H1 (cell line): ENCODE results near the gene TXN2. TPM values are rescaled to one million over a fixed set of nuclear protein-coding genes. Genes with fewer than 3 reads are reported as not detected.

Experiments used
- CTCF ChIA-PET: fragments of 300-600 bp; sonication (Branson Sonifier 250); formaldehyde crosslinking; loops from one replicate; lab custom pipeline; 2021; ENCODE audit not compliant: partially characterized antibody; lab: Charles Lee
- POLR2A ChIA-PET: fragments of 300-600 bp; sonication (Branson Sonifier 250); formaldehyde crosslinking; loops from one replicate; lab custom pipeline; 2021; ENCODE audit warnings: inconsistent platforms; ENCODE audit not compliant: partially characterized antibody; lab: Charles Lee
- DNase-seq, 2 experiments: peaks; one replicate each; pipeline versions ENCODE4 v3.0.0 to v3.0.0-alpha.2; 2010 to 2022; ENCODE audit warnings: low spot score in 2 of 2, low read depth in 1 of 2, mixed read lengths in 1 of 2
- FAIRE-seq: peaks from 2 replicates; lab custom pipeline; 2011; peaks lifted over from hg19 to GRCh38; lab: Jason Lieb, UNC
- H2AFZ ChIP-seq: 2 replicates; pipeline ENCODE4 v1.8.1; 2012; ENCODE audit warnings: low read length, inconsistent platforms
- H2AK5ac ChIP-seq: 2 replicates; pipeline ENCODE4 v1.6.1; 2013; ENCODE audit warnings: low read depth, low read length
- H2BK120ac ChIP-seq: replicated peaks from 2 replicates; pipeline ENCODE3; 2013; ENCODE audit warnings: low read depth, low read length, inconsistent platforms
- H2BK12ac ChIP-seq: 2 replicates; pipeline ENCODE4 v1.6.1; 2013; ENCODE audit warnings: low read depth, low read length
- H2BK15ac ChIP-seq: 2 replicates; pipeline ENCODE4 v1.6.1; 2013; ENCODE audit warnings: low read length
- H2BK20ac ChIP-seq: 2 replicates; pipeline ENCODE4 v1.6.1; 2013; ENCODE audit warnings: low read length
- H2BK5ac ChIP-seq: 2 replicates; pipeline ENCODE4 v1.6.1; 2013; ENCODE audit warnings: low read depth, low read length
- H3K14ac ChIP-seq: 2 replicates; pipeline ENCODE4 v1.6.1; 2013; ENCODE audit warnings: inconsistent platforms; ENCODE audit not compliant: insufficient read length
- H3K18ac ChIP-seq: 2 replicates; pipeline ENCODE4 v1.6.1; 2013; ENCODE audit warnings: low read length; ENCODE audit errors: extremely low read depth
- H3K23ac ChIP-seq: 2 replicates; pipeline ENCODE4 v1.6.1; 2013; ENCODE audit warnings: inconsistent platforms; ENCODE audit not compliant: insufficient read length
- H3K23me2 ChIP-seq: 2 replicates; pipeline ENCODE4 v1.6.1; 2013; ENCODE audit warnings: low read depth, low read length
- H3K27ac ChIP-seq: 2 replicates; pipeline ENCODE4 v1.6.1; 2011; ENCODE audit warnings: low read depth, low read length, inconsistent platforms
- H3K27me3 ChIP-seq, 4 experiments: replicated peaks in 1 of 4; 1 replicate in 1 of 4; 2 replicates in 3 of 4; pipeline versions ENCODE4 v1.6.1 to v1.8.1; 2011 to 2013; ENCODE audit warnings: low read length in 3 of 4, mild to moderate bottlenecking in 3 of 4, inconsistent platforms in 2 of 4, mixed read lengths in 2 of 4, moderate library complexity in 1 of 4; ENCODE audit not compliant: control insufficient read depth in 3 of 4, insufficient read depth in 3 of 4; ENCODE audit errors: extremely low read depth in 1 of 4
- H3K36me3 ChIP-seq, 4 experiments: 2 replicates each; pipeline versions ENCODE4 v1.6.1 to v1.8.1; 2011 to 2013; ENCODE audit warnings: mild to moderate bottlenecking in 4 of 4, low read length in 3 of 4, moderate library complexity in 2 of 4, control low read depth in 1 of 4, inconsistent platforms in 1 of 4; ENCODE audit not compliant: insufficient read depth in 4 of 4, control insufficient read depth in 2 of 4
- H3K4ac ChIP-seq: replicated peaks from 2 replicates; pipeline ENCODE3; 2013; ENCODE audit warnings: low read length, low read depth, mixed read lengths, inconsistent platforms; ENCODE audit not compliant: insufficient read length
- H3K4me1 ChIP-seq, 4 experiments: replicated peaks in 1 of 4; 1 replicate in 1 of 4; 2 replicates in 3 of 4; pipeline versions ENCODE4 v1.6.1 to v1.8.1; 2011 to 2013; ENCODE audit warnings: low read length in 3 of 4, inconsistent platforms in 2 of 4, mixed read lengths in 1 of 4; ENCODE audit not compliant: insufficient read depth in 4 of 4, control insufficient read depth in 3 of 4
- H3K4me2 ChIP-seq, 2 experiments: 2 replicates each; pipeline versions ENCODE4 v1.6.1 to v1.8.1; 2011 to 2013; ENCODE audit warnings: low read depth in 2 of 2, low read length in 2 of 2, control low read depth in 1 of 2, inconsistent platforms in 1 of 2, mild to moderate bottlenecking in 1 of 2; ENCODE audit not compliant: insufficient read depth in 1 of 2
- H3K4me3 ChIP-seq, 4 experiments: fragments of 200-600, 300-600 bp in 1 of 4; sonication (generic), shearing (Covaris generic), sonication (Bioruptor Twin) in 1 of 4; 2 replicates each; pipeline versions ENCODE4 v1.5.1 to v1.8.1; 2011 to 2016; ENCODE audit warnings: low read length in 4 of 4, low read depth in 3 of 4, control low read depth in 2 of 4, inconsistent platforms in 2 of 4, mild to moderate bottlenecking in 2 of 4, mixed read lengths in 1 of 4, moderate library complexity in 1 of 4; ENCODE audit not compliant: insufficient read depth in 2 of 4; ENCODE audit errors: extremely low read depth in 1 of 4
- H3K56ac ChIP-seq: replicated peaks from 2 replicates; pipeline ENCODE3; 2013; ENCODE audit warnings: low read depth, mild to moderate bottlenecking, mixed read lengths, low read length, inconsistent platforms; ENCODE audit not compliant: insufficient read length
- H3K79me1 ChIP-seq: 2 replicates; pipeline ENCODE4 v1.6.1; 2013; ENCODE audit warnings: low read depth, low read length, control low read depth
- H3K79me2 ChIP-seq, 2 experiments: 2 replicates each; pipeline versions ENCODE4 v1.6.1 to v1.8.1; 2012 to 2013; ENCODE audit warnings: low read length in 2 of 2, mild to moderate bottlenecking in 2 of 2, inconsistent platforms in 1 of 2; ENCODE audit not compliant: insufficient read depth in 2 of 2, control insufficient read depth in 1 of 2
- H3K9ac ChIP-seq, 4 experiments: replicated peaks in 1 of 4; 1 replicate in 1 of 4; 2 replicates in 3 of 4; pipeline versions ENCODE4 v1.6.1 to v1.8.1; 2011 to 2013; ENCODE audit warnings: low read depth in 3 of 4, low read length in 3 of 4, control low read depth in 2 of 4, mild to moderate bottlenecking in 2 of 4, moderate library complexity in 2 of 4, inconsistent platforms in 1 of 4; ENCODE audit errors: extremely low read depth in 1 of 4
- H3K9me3 ChIP-seq, 2 experiments: 2 replicates each; pipeline versions ENCODE4 v1.6.1 to v1.8.1; 2012 to 2013; ENCODE audit warnings: mild to moderate bottlenecking in 2 of 2, moderate library complexity in 2 of 2, control low read depth in 1 of 2, inconsistent platforms in 1 of 2, low read depth in 1 of 2, low read length in 1 of 2, mixed read lengths in 1 of 2; ENCODE audit not compliant: insufficient read depth in 2 of 2
- H4K20me1 ChIP-seq, 2 experiments: replicated peaks in 1 of 2; 2 replicates each; pipeline versions ENCODE3 to v1.8.1; 2011 to 2013; ENCODE audit warnings: inconsistent platforms in 2 of 2, low read length in 2 of 2, mild to moderate bottlenecking in 1 of 2; ENCODE audit not compliant: insufficient read depth in 2 of 2, control insufficient read depth in 1 of 2
- H4K5ac ChIP-seq: 2 replicates; pipeline ENCODE4 v1.6.1; 2013; ENCODE audit warnings: low read length, low read depth, mixed read lengths, inconsistent platforms; ENCODE audit not compliant: insufficient read length
- H4K8ac ChIP-seq: 2 replicates; pipeline ENCODE4 v1.8.0; 2013; ENCODE audit warnings: mild to moderate bottlenecking, moderate library complexity, low read length, inconsistent platforms; ENCODE audit not compliant: insufficient read depth; ENCODE audit errors: extremely low read depth
- H4K91ac ChIP-seq: replicated peaks from 2 replicates; pipeline ENCODE3; 2013; ENCODE audit warnings: low read length, mixed read lengths, inconsistent platforms; ENCODE audit not compliant: insufficient read length
- CREB1 ChIP-seq: IDR thresholded peaks from 2 replicates; pipeline ENCODE4 v1.6.1; 2012; ENCODE audit warnings: inconsistent platforms
- MAX ChIP-seq: IDR thresholded peaks from 2 replicates; pipeline ENCODE4 v1.6.1; 2012; ENCODE audit warnings: inconsistent platforms
- SP1 ChIP-seq: IDR thresholded peaks from 2 replicates; pipeline ENCODE4 v1.6.1; 2011; ENCODE audit warnings: low read depth, low read length
- WGBS, 2 experiments: shearing (Covaris generic) in 1 of 2; methylation state at CpG; one replicate each; pipeline versions ENCODE4 v1.1.6 to v1.1.7; 2013 to 2015; ENCODE audit warnings: low lambda C conversion rate in 2 of 2, mixed read lengths in 2 of 2, inconsistent platforms in 1 of 2, low coverage in 1 of 2, missing lambda C conversion rate in 1 of 2; ENCODE audit not compliant: insufficient replicate concordance in 2 of 2, insufficient coverage in 1 of 2, insufficient read length in 1 of 2; ENCODE audit errors: extremely low coverage in 1 of 2, missing lambda C conversion rate in 1 of 2; 5-methylcytosine and 5-hydroxymethylcytosine counted together
- polyA plus RNA-seq, 7 experiments: library from polyadenylated mRNA; depleted of rRNA in 3 of 7; stranded (reverse) in 5 of 7; unstranded in 2 of 7; fragments of >200 nt in 5 of 7; fragments of 200-250 nt in 2 of 7; gene quantifications; 1 replicate in 5 of 7; 2 replicates in 1 of 7; 4 replicates in 1 of 7; pipeline versions ENCODE4 v1.2.1 to v1.2.3, GENCODE V29; 2011 to 2013; ENCODE audit warnings: missing spikeins in 2 of 7, mixed read lengths in 2 of 7
- total RNA-seq: library from RNA; stranded (reverse); fragmentation: NEBNext Ultra II Directional; extraction: Animal tissue kit (Norgen Biotek cat#: 25700); gene quantifications from 2 replicates; pipeline ENCODE4 v1.2.1, GENCODE V29; 2021

The TXN2 gene
- total and polyA plus RNA-seq, 2 of the 8 experiments (the other 6 are each of a cell fraction or from before 2014, with no cell fraction given) = 47.5 to 116 TPM

- H4K20me1 ChIP-seq = no peaks in the 10 kb centered on the region
- WGBS, 2 experiments = 87% methylated on average over 7 of the region's 7 CpGs; no CpG with 5 or more reads in 1 of the 2 experiments
- H3K36me3 ChIP-seq = 0 out of 8 replicates have a peak, but pooled peaks cover 0 to 3% (median 0%) of the 10 kb centered on the region in 4 experiments
- DNase-seq = no peak
- no peak overlapping the region for H2BK120ac ChIP-seq
- H4K8ac ChIP-seq = no peak overlapping the region
- ChIA-PET CTCF (interaction anchor here (1.1 to 6.8 kb wide), 7 partner anchors 9 to 202 kb away, joined by 3 to 78 read pairs (median 5); no protein-coding TSS in a partner anchor), POLR2A (interaction anchor here (0.9 to 2.8 kb wide), 4 partner anchors 9 to 139 kb away, joined by 3 to 12 read pairs (median 5); no protein-coding TSS in a partner anchor)
- H4K91ac ChIP-seq = no peak overlapping the region
- H3K27me3 ChIP-seq = no peaks in the 10 kb centered on the region
- no peak overlapping the region for H2AFZ ChIP-seq
- H3K56ac ChIP-seq = no peak overlapping the region
- no peaks in the 10 kb centered on the region for H3K79me2 ChIP-seq
- H3K18ac ChIP-seq = no peak overlapping the region
- H3K23ac ChIP-seq = no peak overlapping the region
- 0 out of 2 replicates have a peak overlapping the region, but pooled peaks have one; percentile 39 for H2AK5ac ChIP-seq
- no peak overlapping the region for H3K4me3 ChIP-seq
- no peaks in the 10 kb centered on the region; the same call in 1 of the 2 replicates for H3K79me1 ChIP-seq
- no peak overlapping the region for H2BK12ac ChIP-seq
- TF ChIP-seq MAX (no peak), SP1 (no peak), CREB1 (no peak)
- H3K27ac ChIP-seq = no peak overlapping the region
- no peak overlapping the region for H4K5ac ChIP-seq
- no peak for FAIRE-seq
- no peak overlapping the region for H3K4me2 ChIP-seq
- no peaks in the 10 kb centered on the region for H3K23me2 ChIP-seq
- H3K4me1 ChIP-seq = peaks cover 0 to 2% (median 0%) of the 10 kb centered on the region in 4 experiments; a peak in 2 of 7 replicates
- no peak overlapping the region for H3K14ac ChIP-seq
- no peak overlapping the region for H2BK20ac ChIP-seq
- no peaks in the 10 kb centered on the region for H3K9me3 ChIP-seq
- no peak overlapping the region for H3K9ac ChIP-seq
- peak overlapping the region; percentile 35; the same call in 1 of the 2 replicates for H2BK5ac ChIP-seq
- no peak overlapping the region for H2BK15ac ChIP-seq
- no peak overlapping the region for H3K4ac ChIP-seq
These were observed 13.5 kb downstream of the TXN2 start for GRCh38 chr22:36467946-36468345.
